Suprapubic skin (tissue), 4 donors: ENCODE measurements around the gene CCDC112.
"Not testable (repeated sequence)": the region's sequence is repeated elsewhere in the genome, so short reads cannot be mapped to it uniquely, and the experiment has no call there.

Experiments used
- EP300 ChIP-seq: sonication (generic); formaldehyde crosslinking; IDR thresholded peaks from one replicate; pipeline ENCODE4 v1.6.1; 2017; ENCODE audit warnings: antibody characterized with exemption
- POLR2A ChIP-seq, 2 donors: fragments of 450-650 bp; IDR thresholded peaks; one replicate each; pipeline ENCODE4 v1.6.1; 2017; ENCODE audit warnings: antibody characterized with exemption in 2 of 2, mild to moderate bottlenecking in 2 of 2, moderate library complexity in 2 of 2
- POLR2AphosphoS5 ChIP-seq, 3 donors: sonication (generic); formaldehyde crosslinking; IDR thresholded peaks; one replicate each; pipeline ENCODE4 v1.6.1; 2017; ENCODE audit warnings: antibody characterized with exemption in 3 of 3
- TF ChIP-seq, protein P1 (sequence below), 2 donors: fragments of 200-600 bp in 1 of 2; fragments of 450-650 bp in 1 of 2; sonication (generic) in 1 of 2; IDR thresholded peaks; one replicate each; pipeline ENCODE4 v1.5.1; 2016 to 2019; ENCODE audit warnings: antibody characterized with exemption in 2 of 2, mild to moderate bottlenecking in 1 of 2, moderate library complexity in 1 of 2

DNA sequence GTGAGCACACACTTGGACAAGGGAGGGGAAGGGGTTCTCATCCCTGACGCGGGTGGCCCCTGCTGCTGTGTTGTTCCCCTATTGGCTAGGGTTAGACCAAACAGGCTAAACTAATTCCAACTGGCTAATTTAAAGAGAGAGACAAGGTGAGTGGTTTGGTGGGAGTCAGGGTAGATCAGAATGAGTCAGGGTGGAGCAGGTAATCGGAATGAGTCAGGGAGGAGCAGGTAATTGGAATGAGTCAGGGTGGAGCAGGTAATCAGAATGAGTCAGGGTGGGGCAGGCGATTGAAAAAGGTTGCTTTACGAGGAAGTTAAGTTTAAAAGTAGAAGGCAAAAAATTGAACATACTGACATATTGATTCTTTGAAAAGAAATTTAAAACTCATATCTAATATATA lies 47.1 kb downstream of the CCDC112 start:
- TF ChIP-seq EP300; POLR2A (IDR thresholded peaks at IDR 0.05); POLR2AphosphoS5 (IDR thresholded peaks at IDR 0.05): not testable (repeated sequence)
- TF ChIP-seq, protein P1, sequence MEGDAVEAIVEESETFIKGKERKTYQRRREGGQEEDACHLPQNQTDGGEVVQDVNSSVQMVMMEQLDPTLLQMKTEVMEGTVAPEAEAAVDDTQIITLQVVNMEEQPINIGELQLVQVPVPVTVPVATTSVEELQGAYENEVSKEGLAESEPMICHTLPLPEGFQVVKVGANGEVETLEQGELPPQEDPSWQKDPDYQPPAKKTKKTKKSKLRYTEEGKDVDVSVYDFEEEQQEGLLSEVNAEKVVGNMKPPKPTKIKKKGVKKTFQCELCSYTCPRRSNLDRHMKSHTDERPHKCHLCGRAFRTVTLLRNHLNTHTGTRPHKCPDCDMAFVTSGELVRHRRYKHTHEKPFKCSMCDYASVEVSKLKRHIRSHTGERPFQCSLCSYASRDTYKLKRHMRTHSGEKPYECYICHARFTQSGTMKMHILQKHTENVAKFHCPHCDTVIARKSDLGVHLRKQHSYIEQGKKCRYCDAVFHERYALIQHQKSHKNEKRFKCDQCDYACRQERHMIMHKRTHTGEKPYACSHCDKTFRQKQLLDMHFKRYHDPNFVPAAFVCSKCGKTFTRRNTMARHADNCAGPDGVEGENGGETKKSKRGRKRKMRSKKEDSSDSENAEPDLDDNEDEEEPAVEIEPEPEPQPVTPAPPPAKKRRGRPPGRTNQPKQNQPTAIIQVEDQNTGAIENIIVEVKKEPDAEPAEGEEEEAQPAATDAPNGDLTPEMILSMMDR (IDR thresholded peaks at IDR 0.05) = not testable (repeated sequence)
